ENCODE measurements around the gene ABI1. TPM values are rescaled to one million over a fixed set of nuclear protein-coding genes. Genes with fewer than 3 reads are reported as not detected.
A peak's percentile ranks its signal among the peaks of the same experiment; 100 is the strongest.

ABI1 gene
- total and polyA plus RNA-seq, 4 donors, result 25.1 to 70.2 (median 45.3) TPM

DNA sequence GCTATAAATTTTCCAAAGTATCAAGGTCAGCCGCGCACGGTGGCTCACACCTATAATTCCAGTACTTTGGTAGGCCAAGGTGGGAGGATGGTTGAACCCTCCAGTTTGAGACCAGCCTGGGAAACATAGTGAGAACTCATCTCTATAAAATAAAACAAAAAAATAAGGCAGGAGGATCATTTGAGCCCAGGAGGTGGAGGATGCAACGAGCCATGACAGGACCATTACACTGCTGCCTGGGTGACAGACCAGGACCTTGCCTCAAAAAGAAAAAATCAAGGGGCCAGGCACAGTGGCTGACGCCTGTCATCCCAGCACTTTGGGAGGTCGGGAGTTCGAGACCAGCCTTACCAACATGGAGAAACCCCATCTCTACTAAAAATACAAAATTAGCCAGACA lies 60.3 kb downstream of the ABI1 start:
- WGBS, 2 donors, result 91 to 97% methylated on average over 7 of the region's 7 CpGs
- peaks cover 0 to 19% (median 0%) of the 10 kb centered on the region in 5 donors for H3K4me1 ChIP-seq (ENCODE audit: control insufficient read depth in 5 of 5, insufficient read depth in 5 of 5, low read length in 5 of 5)
- peaks cover 0 to 4% (median under 1%) of the 10 kb centered on the region in 4 donors for H3K9me3 ChIP-seq (ENCODE audit: control insufficient read depth in 4 of 4, insufficient read depth in 3 of 4, low read length in 3 of 4)
- H3K36me3 ChIP-seq (ENCODE audit: control insufficient read depth in 4 of 4, insufficient read depth in 4 of 4, low read length in 4 of 4), result peaks cover 0 to 3% (median 0%) of the 10 kb centered on the region in 4 donors
- no peaks in the 10 kb centered on the region for H3K27me3 ChIP-seq (ENCODE audit: control insufficient read depth in 3 of 3, insufficient read depth in 3 of 3, low read length in 2 of 3)
- TF ChIP-seq, protein P1, sequence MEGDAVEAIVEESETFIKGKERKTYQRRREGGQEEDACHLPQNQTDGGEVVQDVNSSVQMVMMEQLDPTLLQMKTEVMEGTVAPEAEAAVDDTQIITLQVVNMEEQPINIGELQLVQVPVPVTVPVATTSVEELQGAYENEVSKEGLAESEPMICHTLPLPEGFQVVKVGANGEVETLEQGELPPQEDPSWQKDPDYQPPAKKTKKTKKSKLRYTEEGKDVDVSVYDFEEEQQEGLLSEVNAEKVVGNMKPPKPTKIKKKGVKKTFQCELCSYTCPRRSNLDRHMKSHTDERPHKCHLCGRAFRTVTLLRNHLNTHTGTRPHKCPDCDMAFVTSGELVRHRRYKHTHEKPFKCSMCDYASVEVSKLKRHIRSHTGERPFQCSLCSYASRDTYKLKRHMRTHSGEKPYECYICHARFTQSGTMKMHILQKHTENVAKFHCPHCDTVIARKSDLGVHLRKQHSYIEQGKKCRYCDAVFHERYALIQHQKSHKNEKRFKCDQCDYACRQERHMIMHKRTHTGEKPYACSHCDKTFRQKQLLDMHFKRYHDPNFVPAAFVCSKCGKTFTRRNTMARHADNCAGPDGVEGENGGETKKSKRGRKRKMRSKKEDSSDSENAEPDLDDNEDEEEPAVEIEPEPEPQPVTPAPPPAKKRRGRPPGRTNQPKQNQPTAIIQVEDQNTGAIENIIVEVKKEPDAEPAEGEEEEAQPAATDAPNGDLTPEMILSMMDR (IDR thresholded peaks at IDR 0.05; ENCODE audit: control extremely low read depth, extremely low read depth), result no peak
- no peak for DNase-seq
- ATAC-seq (ENCODE audit: insufficient read depth, low FRiP score), result no peak
- no peak overlapping the region for H3K9ac ChIP-seq (ENCODE audit: insufficient read depth in 1 of 2, low read length in 2 of 2)
- H3K27ac ChIP-seq (ENCODE audit: low read depth in 1 of 2, low read length in 1 of 2), result no peak overlapping the region
- no peak overlapping the region for H3K4me3 ChIP-seq

DNA sequence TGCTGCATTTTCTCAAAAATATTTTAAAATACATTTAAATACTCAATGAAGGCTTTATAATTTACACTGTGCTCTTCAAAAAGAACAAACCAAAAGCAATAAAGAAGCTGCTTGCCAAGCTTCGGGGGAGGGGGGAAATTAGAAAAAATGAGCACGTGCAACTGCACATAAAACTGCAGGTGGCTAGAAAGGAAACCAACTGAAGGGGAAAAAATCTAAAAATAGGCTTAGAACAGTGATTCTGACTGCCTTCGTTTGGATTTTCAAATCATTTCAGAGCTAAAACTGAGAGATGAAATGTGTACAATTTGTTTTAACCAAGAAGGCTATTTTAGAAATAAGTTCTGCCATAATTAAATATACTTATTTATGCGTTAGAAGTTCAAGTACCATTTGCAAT lies 61.4 kb downstream of the ABI1 start:
- peaks cover 0 to 15% (median 0%) of the 10 kb centered on the region in 5 donors for H3K4me1 ChIP-seq (ENCODE audit: control insufficient read depth in 5 of 5, insufficient read depth in 5 of 5, low read length in 5 of 5)
- DNase-seq (peak in 2 of 3 donors; percentile 17 to 22), ATAC-seq (ENCODE audit: insufficient read depth, low FRiP score) (no peak)
- whole genome bisulfite sequencing, 2 donors, result 32 to 45% methylated on average over 4 of the region's 4 CpGs
- H3K9me3 ChIP-seq (ENCODE audit: control insufficient read depth in 4 of 4, insufficient read depth in 3 of 4, low read length in 3 of 4), result peaks cover 0 to 4% (median under 1%) of the 10 kb centered on the region in 4 donors
- no peak overlapping the region for H3K27ac ChIP-seq (ENCODE audit: low read depth in 1 of 2, low read length in 1 of 2)
- no peak overlapping the region for H3K4me3 ChIP-seq
- TF ChIP-seq, protein P1 (IDR thresholded peaks at IDR 0.05; ENCODE audit: control extremely low read depth, extremely low read depth), result no peak
- H3K9ac ChIP-seq (ENCODE audit: insufficient read depth in 1 of 2, low read length in 2 of 2), result no peak overlapping the region
- peaks cover 0 to 3% (median 0%) of the 10 kb centered on the region in 4 donors for H3K36me3 ChIP-seq (ENCODE audit: control insufficient read depth in 4 of 4, insufficient read depth in 4 of 4, low read length in 4 of 4)
- H3K27me3 ChIP-seq (ENCODE audit: control insufficient read depth in 3 of 3, insufficient read depth in 3 of 3, low read length in 2 of 3), result no peaks in the 10 kb centered on the region

DNA sequence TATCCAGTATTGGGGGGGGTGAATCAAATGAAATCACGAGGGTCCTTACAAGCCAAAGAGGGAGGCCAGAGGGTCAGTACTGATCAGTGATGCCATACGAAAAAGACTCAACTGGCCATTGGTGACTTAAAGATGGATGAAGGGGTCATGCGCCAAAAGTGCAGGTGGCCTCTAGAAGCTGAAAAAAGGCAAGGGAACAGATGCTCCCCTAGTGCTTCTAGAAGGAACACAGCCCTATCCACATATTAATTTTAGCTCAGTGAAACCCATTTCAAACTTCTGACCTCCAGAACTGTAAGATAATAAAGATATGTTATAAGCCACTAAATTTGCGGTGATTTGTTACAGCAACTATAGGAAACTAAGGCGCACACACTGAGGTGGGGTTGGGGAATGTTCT lies 62.5 kb downstream of the ABI1 start:
- ATAC-seq (ENCODE audit: insufficient read depth, low FRiP score), result no peak
- Histone ChIP-seq H3K27ac (ENCODE audit: low read depth in 1 of 2, low read length in 1 of 2) (no peak overlapping the region), H3K9ac (ENCODE audit: insufficient read depth in 1 of 2, low read length in 2 of 2) (no peak overlapping the region), H3K9me3 (ENCODE audit: control insufficient read depth in 4 of 4, insufficient read depth in 3 of 4, low read length in 3 of 4) (peaks cover 0 to 4% (median under 1%) of the 10 kb centered on the region in 4 donors), H3K4me1 (ENCODE audit: control insufficient read depth in 5 of 5, insufficient read depth in 5 of 5, low read length in 5 of 5) (peaks cover 0 to 12% (median under 1%) of the 10 kb centered on the region in 5 donors), H3K27me3 (ENCODE audit: control insufficient read depth in 3 of 3, insufficient read depth in 3 of 3, low read length in 2 of 3) (no peaks in the 10 kb centered on the region), H3K36me3 (ENCODE audit: control insufficient read depth in 4 of 4, insufficient read depth in 4 of 4, low read length in 4 of 4) (peaks cover 0 to 3% (median 0%) of the 10 kb centered on the region in 4 donors), H3K4me3 (no peak overlapping the region)
- DNase-seq, result no peak
- TF ChIP-seq, protein P1 (IDR thresholded peaks at IDR 0.05; ENCODE audit: control extremely low read depth, extremely low read depth), result no peak
- 97% methylated on average over 5 of the region's 5 CpGs for WGBS, 2 donors

DNA sequence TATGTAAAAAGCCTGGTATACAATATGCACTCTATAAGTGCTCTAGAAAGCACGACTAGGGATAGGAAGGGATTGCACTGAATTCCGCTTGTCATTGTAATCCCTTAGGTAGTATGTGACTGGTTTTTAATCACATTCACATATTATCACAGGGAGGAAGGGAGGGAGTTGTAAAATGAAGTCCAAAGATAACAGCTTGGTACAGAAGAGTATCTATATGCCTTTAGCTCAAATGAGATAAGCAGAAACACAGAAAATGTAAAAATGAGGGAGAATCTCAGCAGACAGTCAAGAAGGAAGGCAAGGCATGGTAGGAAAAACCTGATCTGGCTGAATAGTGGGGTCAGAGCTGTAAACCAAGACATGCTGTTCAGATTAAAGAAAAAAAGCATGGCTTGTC lies 63.4 kb downstream of the ABI1 start:
- ATAC-seq (ENCODE audit: insufficient read depth, low FRiP score) (no peak), DNase-seq (no peak)
- H3K27ac ChIP-seq (ENCODE audit: low read depth in 1 of 2, low read length in 1 of 2), result no peak overlapping the region
- no peak overlapping the region for H3K9ac ChIP-seq (ENCODE audit: insufficient read depth in 1 of 2, low read length in 2 of 2)
- no peak overlapping the region for H3K4me3 ChIP-seq
- H3K9me3 ChIP-seq (ENCODE audit: control insufficient read depth in 4 of 4, insufficient read depth in 3 of 4, low read length in 3 of 4), result peaks cover 0 to 4% (median under 1%) of the 10 kb centered on the region in 4 donors
- TF ChIP-seq, protein P1 (IDR thresholded peaks at IDR 0.05; ENCODE audit: control extremely low read depth, extremely low read depth), result no peak
- WGBS, 2 donors, result 98% methylated on average over 2 of the region's 2 CpGs
- no peaks in the 10 kb centered on the region for H3K27me3 ChIP-seq (ENCODE audit: control insufficient read depth in 3 of 3, insufficient read depth in 3 of 3, low read length in 2 of 3)
- peaks cover 0 to 3% (median 0%) of the 10 kb centered on the region in 4 donors for H3K36me3 ChIP-seq (ENCODE audit: control insufficient read depth in 4 of 4, insufficient read depth in 4 of 4, low read length in 4 of 4)
- H3K4me1 ChIP-seq (ENCODE audit: control insufficient read depth in 5 of 5, insufficient read depth in 5 of 5, low read length in 5 of 5), result peaks cover 0 to 13% (median 0%) of the 10 kb centered on the region in 5 donors

Data from lung (tissue), 12 donors.